PC-9 (cell line): ENCODE measurements around the gene PHYH. TPM values are rescaled to one million over a fixed set of nuclear protein-coding genes. Genes with fewer than 3 reads are reported as not detected.

Experiments
- BruUV-seq: library from RNA; stranded (reverse); fragments of 400-500 nt; replicated peaks from 2 replicates; lab custom pipeline; 2021; lab: Mats Ljungman, UMichigan
- CTCF ChIA-PET: fragments of 300-600 bp; sonication (Branson Sonifier 250); formaldehyde crosslinking; loops from one replicate; lab custom pipeline; 2022; ENCODE audit warnings: antibody characterized with exemption; lab: Charles Lee
- POLR2A ChIA-PET: fragments of 300-600 bp; sonication (Branson Sonifier 250); formaldehyde crosslinking; loops from one replicate; lab custom pipeline; 2022; ENCODE audit warnings: antibody characterized with exemption; ENCODE audit not compliant: unreplicated experiment; lab: Charles Lee
- DNase-seq, 2 experiments: peaks; one replicate each; pipeline versions ENCODE4 v3.0.0 to v3.0.0-alpha.2; 2015 to 2022; ENCODE audit warnings: mixed read lengths in 1 of 2
- H2AFZ ChIP-seq: fragments of 200-600 bp; sonication (generic); 2 replicates; pipeline ENCODE4 v1.8.1; 2017; ENCODE audit warnings: antibody characterized with exemption
- H3F3A ChIP-seq: fragments of 200-600 bp; sonication (generic); 2 replicates; pipeline ENCODE4 v1.8.1; 2017; ENCODE audit warnings: antibody characterized with exemption, mild to moderate bottlenecking, low read depth; ENCODE audit not compliant: insufficient read depth
- H3K27ac ChIP-seq: fragments of 200-600 bp; sonication (generic); 2 replicates; pipeline ENCODE4 v1.6.1; 2016; ENCODE audit warnings: mixed run types
- H3K27me3 ChIP-seq: fragments of 200-600 bp; sonication (generic); 2 replicates; pipeline ENCODE4 v1.6.1; 2016; ENCODE audit warnings: low read depth, mixed run types; ENCODE audit not compliant: insufficient read depth
- H3K36me3 ChIP-seq: fragments of 200-600 bp; sonication (generic); 2 replicates; pipeline ENCODE4 v1.6.1; 2016; ENCODE audit warnings: low read depth, mixed run types
- H3K4me1 ChIP-seq: fragments of 200-600 bp; sonication (generic); replicated peaks from 2 replicates; pipeline ENCODE4 v1.6.1; 2016; ENCODE audit warnings: mixed run types; ENCODE audit not compliant: insufficient read depth
- H3K4me2 ChIP-seq: fragments of 200-600 bp; sonication (generic); 2 replicates; pipeline ENCODE4 v1.6.1; 2017; ENCODE audit warnings: mixed run types
- H3K4me3 ChIP-seq: fragments of 200-600 bp; sonication (generic); 2 replicates; pipeline ENCODE4 v1.6.1; 2016; ENCODE audit warnings: mixed run types
- H3K79me2 ChIP-seq: fragments of 200-600 bp; sonication (generic); 2 replicates; pipeline ENCODE4 v1.6.1; 2017; ENCODE audit warnings: low read depth, mixed run types
- H3K9me2 ChIP-seq: fragments of 200-600 bp; sonication (generic); 2 replicates; pipeline ENCODE4 v1.8.1; 2017; ENCODE audit warnings: mild to moderate bottlenecking; ENCODE audit not compliant: insufficient read depth
- H3K9me3 ChIP-seq: fragments of 200-600 bp; sonication (generic); 2 replicates; pipeline ENCODE4 v1.8.1; 2016; ENCODE audit warnings: low read depth; ENCODE audit not compliant: insufficient read depth
- H4K20me1 ChIP-seq: fragments of 200-600 bp; sonication (generic); 2 replicates; pipeline ENCODE4 v1.8.1; 2017; ENCODE audit not compliant: insufficient read depth
- CTCF ChIP-seq: fragments of 200-600 bp; sonication (generic); conservative IDR thresholded peaks from 2 replicates; pipeline ENCODE4 v1.6.1; 2017; ENCODE audit warnings: mixed run types, antibody characterized with exemption, mild to moderate bottlenecking, moderate library complexity
- EZH2 ChIP-seq: fragments of 200-600 bp; sonication (generic); IDR thresholded peaks from 2 replicates; pipeline ENCODE4 v1.8.0; 2017; ENCODE audit warnings: antibody characterized with exemption, low read depth
- intact Hi-C: fragments of 100-400 bp; cut with micrococcal nuclease; formaldehyde crosslinking; loops from one replicate; pipeline ENCODE4 v1.10.0; 2022; ENCODE audit not compliant: unreplicated experiment
- total RNA-seq: library from RNA; stranded (reverse); gene quantifications from 2 replicates; pipeline ENCODE4 v1.2.3, GENCODE V29; 2021

The PHYH gene
- total RNA-seq, 1 experiment from 2014 or later = 16.5 TPM

GRCh38 chr10:13231190-13231589, 68.7 kb downstream of the PHYH start:
- ChIA-PET CTCF (no interaction called here), POLR2A (no interaction called here)
- Histone ChIP-seq H3K36me3 (no peaks in the 10 kb centered on the region), H3K4me1 (no peaks in the 10 kb centered on the region), H3K4me3 (no peak overlapping the region), H3K4me2 (no peak overlapping the region), H3F3A (no peaks in the 10 kb centered on the region), H3K9me2 (no peaks in the 10 kb centered on the region), H3K27ac (no peak overlapping the region), H3K9me3 (no peaks in the 10 kb centered on the region), H3K27me3 (no peaks in the 10 kb centered on the region), H4K20me1 (no peaks in the 10 kb centered on the region), H2AFZ (no peak overlapping the region), H3K79me2 (no peaks in the 10 kb centered on the region)
- BruUV-seq = no TSS peak
- intact Hi-C loops = no loop called here
- no peak for TF ChIP-seq EZH2
- no peak for TF ChIP-seq CTCF
- no peak for DNase-seq

Other genes with a start within 250 kb of the PHYH start
- gene OPTN, start 199.9 kb downstream of the PHYH start, total RNA-seq = 26.6 and 26.8 TPM in 2 replicates
- 20.9 and 24.5 TPM in 2 replicates for gene MCM10, start 138.5 kb downstream of the PHYH start, total RNA-seq
- not detected in 2 replicates for gene UCMA, start 65.7 kb downstream of the PHYH start, total RNA-seq
- 49.9 and 63.0 TPM in 2 replicates for gene SEPHS1, start 48.2 kb upstream of the PHYH start, total RNA-seq
- gene BEND7, start 228.9 kb upstream of the PHYH start, total RNA-seq = 1.7 and 3.2 TPM in 2 replicates